HL-60 (cell line): ENCODE data around the gene CCDC97.

Source experiments
- DNase-seq, 2 experiments: peaks; one replicate each; pipeline ENCODE4 v3.0.0-alpha.2; 2010 to 2020; ENCODE audit warnings: low read depth in 1 of 2, low spot score in 1 of 2
- H3K27ac ChIP-seq: fragments of 250-450 bp; sonication (Bioruptor Pico); replicated peaks from 2 replicates; pipeline ENCODE4 v1.5.1; 2020; ENCODE audit warnings: mild to moderate bottlenecking, moderate library complexity
- H3K27me3 ChIP-seq: fragments of 250-450 bp; sonication (Bioruptor Pico); 2 replicates; pipeline ENCODE4 v1.5.1; 2021; ENCODE audit warnings: mild to moderate bottlenecking, moderate library complexity; ENCODE audit not compliant: insufficient read depth, poor library complexity, severe bottlenecking
- H3K4me3 ChIP-seq: replicated peaks from 2 replicates; pipeline ENCODE4 v1.5.1; 2011; ENCODE audit warnings: mild to moderate bottlenecking, control low read depth, low read length; ENCODE audit not compliant: insufficient read depth
- CTCF ChIP-seq: IDR thresholded peaks from one replicate; pipeline ENCODE4 v1.5.1; 2011; ENCODE audit warnings: low read length, control low read depth, inconsistent platforms; ENCODE audit not compliant: insufficient read depth
- GABPA ChIP-seq: IDR thresholded peaks from 2 replicates; pipeline ENCODE4 v1.6.1; 2012; ENCODE audit warnings: low read depth
- POLR2AphosphoS5 ChIP-seq: IDR thresholded peaks from 2 replicates; pipeline ENCODE4 v1.6.1; 2012; ENCODE audit warnings: low read depth
- REST ChIP-seq: IDR thresholded peaks from 2 replicates; pipeline ENCODE4 v1.6.1; 2012; ENCODE audit warnings: low read depth; ENCODE audit not compliant: insufficient replicate concordance
- SPI1 ChIP-seq: IDR thresholded peaks from 2 replicates; pipeline ENCODE4 v1.6.1; 2012; ENCODE audit warnings: low read depth, mild to moderate bottlenecking, borderline replicate concordance

Gene CCDC97

GRCh38 chr19:41353466-41354342, 43.7 kb downstream of the CCDC97 start, which contains the start of gene TGFB1:
Gene TGFB1, minus strand, starts transcription at chr19:41353922. Its CDS starts 878 bp downstream, at chr19:41353044.
- peak; percentile 62 for TF ChIP-seq CTCF
- no peak for TF ChIP-seq GABPA
- peak; percentile 61 for TF ChIP-seq POLR2AphosphoS5
- Histone ChIP-seq H3K4me3 (peak within 1 kb of the TSS; percentile 91), H3K27ac (peak within 1 kb of the TSS; percentile 77), H3K27me3 (no peaks in the 10 kb centered on the region)
- DNase-seq: peak; percentile 85 to 86

GRCh38 chr19:41354343-41354953, 44.5 kb downstream of the CCDC97 start:
- Histone ChIP-seq H3K27me3 (no peaks in the 10 kb centered on the region), H3K27ac (no peak overlapping the region), H3K4me3 (peak overlapping the region; percentile 91)
- no peak for DNase-seq
- TF ChIP-seq CTCF (no peak), GABPA (no peak), SPI1 (no peak), POLR2AphosphoS5 (no peak), REST (no peak)

- Histone ChIP-seq H3K27me3 (no peaks in the 10 kb centered on the region), H3K4me3 (no peak overlapping the region), H3K27ac (no peak overlapping the region)
- DNase-seq: no peak
- no peak for TF ChIP-seq REST
- TF ChIP-seq POLR2AphosphoS5: no peak
- no peak for TF ChIP-seq CTCF
- no peak for TF ChIP-seq GABPA
- no peak for TF ChIP-seq SPI1
Observed at GRCh38 chr19:41355035-41355434, 45.1 kb downstream of the CCDC97 start.
